HK-2 (cell line): Measurements from ENCODE around the gene ARHGEF16.
A peak's percentile ranks its signal among the peaks of the same experiment; 100 is the strongest.

Experiments
- DNase-seq: peaks from one replicate; pipeline ENCODE4 v3.0.0-alpha.2; 2018; ENCODE audit not compliant: unreplicated experiment

The ARHGEF16 gene

GRCh38 chr1:3438661-3439180 is 15.7 kb upstream of the ARHGEF16 start:
- no peak for DNase-seq

- no peak for DNase-seq
These were observed 14.8 kb upstream of the ARHGEF16 start for GRCh38 chr1:3439346-3440299.

- DNase-seq: no peak
These were observed 14.2 kb upstream of the ARHGEF16 start for GRCh38 chr1:3440300-3440681.

- DNase-seq: no peak
These were observed 13.6 kb upstream of the ARHGEF16 start for GRCh38 chr1:3440711-3441409.

- no peak for DNase-seq
These were observed 13.0 kb upstream of the ARHGEF16 start for GRCh38 chr1:3441410-3441847.

GRCh38 chr1:3441880-3442279 is 12.6 kb upstream of the ARHGEF16 start:
- DNase-seq: no peak

- no peak for DNase-seq
These were observed 12.1 kb upstream of the ARHGEF16 start for GRCh38 chr1:3442331-3442730.

GRCh38 chr1:3442901-3443300 is 11.6 kb upstream of the ARHGEF16 start:
- DNase-seq: no peak

GRCh38 chr1:3443807-3444206 is 10.7 kb upstream of the ARHGEF16 start:
- no peak for DNase-seq

GRCh38 chr1:3444298-3444697 is 10.2 kb upstream of the ARHGEF16 start:
- no peak for DNase-seq

- no peak for DNase-seq
These were observed 9.7 kb upstream of the ARHGEF16 start for GRCh38 chr1:3444736-3445135.

GRCh38 chr1:3450202-3450863 is 4.1 kb upstream of the ARHGEF16 start:
- no peak for DNase-seq

GRCh38 chr1:3450983-3451382 is 3.5 kb upstream of the ARHGEF16 start:
- no peak for DNase-seq

GRCh38 chr1:3451994-3452865 is 2.2 kb upstream of the ARHGEF16 start:
- no peak for DNase-seq

- DNase-seq: no peak
These were observed 1.6 kb upstream of the ARHGEF16 start for GRCh38 chr1:3452866-3453175.

- DNase-seq: peak; percentile 89
These were observed 1.2 kb upstream of the ARHGEF16 start for GRCh38 chr1:3453203-3453761.

GRCh38 chr1:3454811-3455618 is 550 bp downstream of the ARHGEF16 start:
- peak; percentile 72 for DNase-seq

GRCh38 chr1:3455670-3456448 is 1.4 kb downstream of the ARHGEF16 start:
- DNase-seq: no peak

GRCh38 chr1:3456449-3456963 is 2.0 kb downstream of the ARHGEF16 start:
- no peak for DNase-seq
